HepG2 (cell line): ENCODE data around the gene TXN2. TPM values are rescaled to one million over a fixed set of nuclear protein-coding genes. Genes with fewer than 3 reads are reported as not detected.
A peak's percentile ranks its signal among the peaks of the same experiment; 100 is the strongest.

ENCODE experiments used
- ELF3 ChIP-seq: IDR thresholded peaks from 2 replicates; pipeline ENCODE4 v1.6.1; 2016; ENCODE audit warnings: missing genetic modification reagents, missing compliant biosample characterization
- NR2F1 ChIP-seq, 2 experiments: fragments of 450-650 bp in 1 of 2; formaldehyde crosslinking in 1 of 2; IDR thresholded peaks; 2 replicates each; pipeline versions ENCODE4 v1.5.0 to v1.6.1; 2016 to 2020; ENCODE audit warnings: mild to moderate bottlenecking in 1 of 2, missing compliant biosample characterization in 1 of 2, missing genetic modification reagents in 1 of 2, moderate library complexity in 1 of 2
- SOX13 ChIP-seq, 3 experiments: fragments of 450-650 bp in 1 of 3; sonication (generic) in 1 of 3; formaldehyde crosslinking in 1 of 3; IDR thresholded peaks in 2 of 3; conservative IDR thresholded peaks in 1 of 3; 2 replicates each; pipeline versions ENCODE4 v1.5.0 to v1.6.1; 2016 to 2020; ENCODE audit warnings: antibody characterized with exemption in 1 of 3, mild to moderate bottlenecking in 1 of 3, missing compliant biosample characterization in 1 of 3, missing genetic modification reagents in 1 of 3, moderate library complexity in 1 of 3
- ZNF317 ChIP-seq: sonication (generic); formaldehyde crosslinking; IDR thresholded peaks from 2 replicates; pipeline ENCODE4 v1.5.0; 2020; ENCODE audit warnings: mild to moderate bottlenecking, missing genetic modification reagents
- ZNF382 ChIP-seq: sonication (generic); formaldehyde crosslinking; IDR thresholded peaks from 2 replicates; pipeline ENCODE4 v1.5.0; 2020; ENCODE audit warnings: missing genetic modification reagents, mild to moderate bottlenecking, borderline replicate concordance
- ZNF883 ChIP-seq: sonication (generic); formaldehyde crosslinking; IDR thresholded peaks from 2 replicates; pipeline ENCODE4 v1.5.1; 2020; ENCODE audit warnings: mild to moderate bottlenecking, missing genetic modification reagents; ENCODE audit errors: not compliant biosample characterization
- ZSCAN25 ChIP-seq: sonication (generic); formaldehyde crosslinking; IDR thresholded peaks from 2 replicates; pipeline ENCODE4 v1.8.0; 2022; ENCODE audit warnings: mild to moderate bottlenecking, missing genetic modification reagents
- ZSCAN31 ChIP-seq: sonication (generic); formaldehyde crosslinking; IDR thresholded peaks from 2 replicates; pipeline ENCODE4 v1.5.0; 2020; ENCODE audit warnings: low read depth, mild to moderate bottlenecking, missing genetic modification reagents
- polyA plus RNA-seq, 8 experiments: library from polyadenylated mRNA; depleted of rRNA in 3 of 8; stranded (reverse) in 7 of 8; unstranded in 1 of 8; fragments of >200 nt; fragmentation: Illumina TruSeq in 4 of 8; extraction: Trizol in 4 of 8; gene quantifications; 2 replicates each; pipeline versions ENCODE4 v1.2.1 to v1.2.3, GENCODE V29; 2011 to 2016; ENCODE audit warnings: low read depth in 4 of 8, missing spikeins in 1 of 8, mixed read lengths in 1 of 8; ENCODE audit not compliant: insufficient read depth in 1 of 8
- total RNA-seq, 5 experiments: library from RNA; depleted of rRNA; stranded (reverse); fragments of >200 nt; fragmentation: Illumina TruSeq; extraction: Trizol; gene quantifications; 2 replicates each; pipeline ENCODE4 v1.2.3, GENCODE V29; 2016; ENCODE audit warnings: low read depth in 1 of 5
- TF ChIP-seq, protein P1 (sequence below): fragments of 450-650 bp; IDR thresholded peaks from 2 replicates; pipeline ENCODE4 v1.6.1; 2017; ENCODE audit warnings: mild to moderate bottlenecking
- TF ChIP-seq, protein P2 (sequence below): sonication (generic); formaldehyde crosslinking; IDR thresholded peaks from 2 replicates; pipeline ENCODE4 v1.8.0; 2022; ENCODE audit warnings: missing genetic modification reagents, mild to moderate bottlenecking, moderate library complexity, borderline replicate concordance

Gene TXN2
- total and polyA plus RNA-seq, 2 of the 13 experiments (the other 11 are each of a cell fraction or from before 2014, with no cell fraction given) = 41.4 to 109 TPM

DNA sequence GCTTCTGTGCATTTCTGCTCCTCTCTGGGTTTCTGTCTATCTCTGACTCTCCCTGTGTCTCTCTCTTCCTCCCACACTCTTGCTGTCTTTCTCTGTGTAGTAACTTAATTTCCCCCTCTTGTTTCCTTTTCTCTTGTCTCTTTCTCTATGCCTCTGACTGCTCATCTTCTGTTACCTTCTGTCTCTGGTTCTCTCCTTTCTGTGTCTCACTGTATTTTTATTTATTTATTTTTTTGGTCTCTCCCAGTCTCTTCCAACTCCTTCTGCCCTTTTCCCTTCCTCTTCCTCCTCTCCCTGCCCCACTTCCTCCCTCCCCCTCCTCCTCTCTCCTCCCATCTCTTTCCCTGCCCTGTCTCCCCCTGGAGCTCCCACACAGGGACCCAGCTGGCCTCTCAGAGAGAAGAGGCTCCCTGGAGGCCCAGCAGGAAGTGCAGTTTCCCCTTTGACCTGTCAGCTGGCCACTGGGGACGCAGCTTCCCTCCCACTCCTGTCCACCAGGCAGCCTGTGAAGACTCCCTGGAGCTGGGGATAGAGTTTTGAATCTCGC is 55.4 kb downstream of the TXN2 start (continued):
- TF ChIP-seq, protein P1, sequence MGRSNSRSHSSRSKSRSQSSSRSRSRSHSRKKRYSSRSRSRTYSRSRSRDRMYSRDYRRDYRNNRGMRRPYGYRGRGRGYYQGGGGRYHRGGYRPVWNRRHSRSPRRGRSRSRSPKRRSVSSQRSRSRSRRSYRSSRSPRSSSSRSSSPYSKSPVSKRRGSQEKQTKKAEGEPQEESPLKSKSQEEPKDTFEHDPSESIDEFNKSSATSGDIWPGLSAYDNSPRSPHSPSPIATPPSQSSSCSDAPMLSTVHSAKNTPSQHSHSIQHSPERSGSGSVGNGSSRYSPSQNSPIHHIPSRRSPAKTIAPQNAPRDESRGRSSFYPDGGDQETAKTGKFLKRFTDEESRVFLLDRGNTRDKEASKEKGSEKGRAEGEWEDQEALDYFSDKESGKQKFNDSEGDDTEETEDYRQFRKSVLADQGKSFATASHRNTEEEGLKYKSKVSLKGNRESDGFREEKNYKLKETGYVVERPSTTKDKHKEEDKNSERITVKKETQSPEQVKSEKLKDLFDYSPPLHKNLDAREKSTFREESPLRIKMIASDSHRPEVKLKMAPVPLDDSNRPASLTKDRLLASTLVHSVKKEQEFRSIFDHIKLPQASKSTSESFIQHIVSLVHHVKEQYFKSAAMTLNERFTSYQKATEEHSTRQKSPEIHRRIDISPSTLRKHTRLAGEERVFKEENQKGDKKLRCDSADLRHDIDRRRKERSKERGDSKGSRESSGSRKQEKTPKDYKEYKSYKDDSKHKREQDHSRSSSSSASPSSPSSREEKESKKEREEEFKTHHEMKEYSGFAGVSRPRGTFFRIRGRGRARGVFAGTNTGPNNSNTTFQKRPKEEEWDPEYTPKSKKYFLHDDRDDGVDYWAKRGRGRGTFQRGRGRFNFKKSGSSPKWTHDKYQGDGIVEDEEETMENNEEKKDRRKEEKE = no peak
- TF ChIP-seq NR2F1 (CRISPR knock-in tag; IDR thresholded peaks at IDR 0.05) = peak; percentile 73 to 79
- TF ChIP-seq, protein P2, sequence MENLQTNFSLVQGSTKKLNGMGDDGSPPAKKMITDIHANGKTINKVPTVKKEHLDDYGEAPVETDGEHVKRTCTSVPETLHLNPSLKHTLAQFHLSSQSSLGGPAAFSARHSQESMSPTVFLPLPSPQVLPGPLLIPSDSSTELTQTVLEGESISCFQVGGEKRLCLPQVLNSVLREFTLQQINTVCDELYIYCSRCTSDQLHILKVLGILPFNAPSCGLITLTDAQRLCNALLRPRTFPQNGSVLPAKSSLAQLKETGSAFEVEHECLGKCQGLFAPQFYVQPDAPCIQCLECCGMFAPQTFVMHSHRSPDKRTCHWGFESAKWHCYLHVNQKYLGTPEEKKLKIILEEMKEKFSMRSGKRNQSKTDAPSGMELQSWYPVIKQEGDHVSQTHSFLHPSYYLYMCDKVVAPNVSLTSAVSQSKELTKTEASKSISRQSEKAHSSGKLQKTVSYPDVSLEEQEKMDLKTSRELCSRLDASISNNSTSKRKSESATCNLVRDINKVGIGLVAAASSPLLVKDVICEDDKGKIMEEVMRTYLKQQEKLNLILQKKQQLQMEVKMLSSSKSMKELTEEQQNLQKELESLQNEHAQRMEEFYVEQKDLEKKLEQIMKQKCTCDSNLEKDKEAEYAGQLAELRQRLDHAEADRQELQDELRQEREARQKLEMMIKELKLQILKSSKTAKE (CRISPR knock-in tag) = no peak
- TF ChIP-seq ZNF883 (CRISPR knock-in tag) = no peak
- no peak for TF ChIP-seq ZNF317 (CRISPR knock-in tag)
- TF ChIP-seq SOX13 (IDR thresholded peaks at IDR 0.05) = no peak
- TF ChIP-seq SOX13 (CRISPR knock-in tag; conservative IDR thresholded peaks at IDR 0.05 in 1 of 2, IDR thresholded peaks at IDR 0.05 in 1 of 2) = no peak; a peak in 1 of 4 replicates
- no peak for TF ChIP-seq ZNF382 (CRISPR knock-in tag)
- peak; percentile 88 for TF ChIP-seq ELF3
- TF ChIP-seq ZSCAN31 (CRISPR knock-in tag) = no peak
- peak; percentile 67 for TF ChIP-seq ZSCAN25 (CRISPR knock-in tag)
